Glomerular endothelial cell (primary cell): ENCODE results near the gene SKAP1. TPM values are rescaled to one million over a fixed set of nuclear protein-coding genes. Genes with fewer than 3 reads are reported as not detected.
"Not testable (repeated sequence)": the region's sequence is repeated elsewhere in the genome, so short reads cannot be mapped to it uniquely, and the experiment has no call there.

Source experiments
- DNase-seq: peaks from one replicate; pipeline ENCODE4 v3.0.0-alpha.2; 2011; ENCODE audit warnings: low read depth, low spot score; ENCODE audit errors: extremely low read depth
- total RNA-seq: library from RNA; depleted of rRNA; stranded (reverse); fragments of >200 nt; gene quantifications from 2 replicates; pipeline ENCODE4 v1.2.3, GENCODE V29; 2015

The SKAP1 gene
- total RNA-seq, 1 donor from 2014 or later: 0.99 TPM

GRCh38 chr17:48374650-48375230 lies 55.3 kb downstream of the SKAP1 start:
- peak; percentile 7 for DNase-seq

- no peak for DNase-seq
Observed at GRCh38 chr17:48373883-48374282, 56.1 kb downstream of the SKAP1 start.

- no peak for DNase-seq
Observed at GRCh38 chr17:48373130-48373830, 56.7 kb downstream of the SKAP1 start.

- not testable (repeated sequence) for DNase-seq
Observed at GRCh38 chr17:48368967-48369366, 61.0 kb downstream of the SKAP1 start.

- DNase-seq: no peak
Observed at GRCh38 chr17:48368352-48368908, 61.6 kb downstream of the SKAP1 start.

GRCh38 chr17:48363161-48363560 lies 66.9 kb downstream of the SKAP1 start:
- no peak for DNase-seq

GRCh38 chr17:48360861-48361633 lies 69.0 kb downstream of the SKAP1 start:
- DNase-seq: not testable (repeated sequence)

GRCh38 chr17:48357779-48358602 lies 72.0 kb downstream of the SKAP1 start:
- no peak for DNase-seq

GRCh38 chr17:48356866-48357265 lies 73.1 kb downstream of the SKAP1 start:
- DNase-seq: no peak

GRCh38 chr17:48352630-48353029 lies 77.4 kb downstream of the SKAP1 start:
- DNase-seq: no peak

- DNase-seq: no peak
Observed at GRCh38 chr17:48351911-48352332, 78.1 kb downstream of the SKAP1 start.

- DNase-seq: no peak
Observed at GRCh38 chr17:48348352-48348751, 81.7 kb downstream of the SKAP1 start.

GRCh38 chr17:48347177-48347576 lies 82.8 kb downstream of the SKAP1 start:
- no peak for DNase-seq

GRCh38 chr17:48344251-48344650 lies 85.8 kb downstream of the SKAP1 start:
- no peak for DNase-seq

- DNase-seq: no peak
Observed at GRCh38 chr17:48340916-48341315, 89.1 kb downstream of the SKAP1 start.

- no peak for DNase-seq
Observed at GRCh38 chr17:48338720-48339119, 91.3 kb downstream of the SKAP1 start.

GRCh38 chr17:48337903-48338302 lies 92.1 kb downstream of the SKAP1 start:
- DNase-seq: not testable (repeated sequence)

GRCh38 chr17:48336986-48337385 lies 93.0 kb downstream of the SKAP1 start:
- no peak for DNase-seq

GRCh38 chr17:48335858-48336500 lies 94.0 kb downstream of the SKAP1 start:
- DNase-seq: peak; percentile 75

- no peak for DNase-seq
Observed at GRCh38 chr17:48335146-48335784, 94.7 kb downstream of the SKAP1 start.
